ENCODE measurements around the gene BOD1.

GRCh38 chr5:173662581-173663351, 46.3 kb upstream of the BOD1 start:
- TF ChIP-seq POLR2AphosphoS5 (IDR thresholded peaks at IDR 0.05; ENCODE audit: borderline replicate concordance, low read depth, low read length): no peak
- no peak for TF ChIP-seq EZH2 (IDR thresholded peaks at IDR 0.05)

Measured in SK-N-MC (cell line).